AG04449 (cell line): ENCODE measurements around the gene IGLON5.

Experiments
- CTCF ChIA-PET: fragments of 350-600 bp; formaldehyde crosslinking; extraction: SDS; loops from one replicate; lab custom pipeline; 2021; ENCODE audit warnings: antibody characterized with exemption; lab: Yijun Ruan, JAX
- POLR2A ChIA-PET: fragments of 400-600, 350-600 bp; formaldehyde crosslinking; extraction: SDS; loops from one replicate; lab custom pipeline; 2020; ENCODE audit warnings: antibody characterized with exemption, inconsistent platforms; lab: Yijun Ruan, JAX
- DNase-seq: peaks from one replicate; pipeline ENCODE4 v3.0.0-alpha.2; 2010; ENCODE audit warnings: low read depth, low spot score
- H3K4me3 ChIP-seq: 2 replicates; pipeline ENCODE4 v1.5.1; 2011; ENCODE audit warnings: low read depth, mild to moderate bottlenecking, control low read depth, low read length
- CTCF ChIP-seq: IDR thresholded peaks from one replicate; pipeline ENCODE4 v1.5.1; 2011; ENCODE audit warnings: mild to moderate bottlenecking, moderate library complexity, low read length, control low read depth, inconsistent platforms; ENCODE audit not compliant: insufficient read depth; ENCODE audit errors: missing control alignments

IGLON5 gene

GRCh38 chr19:51372649-51373504 is 61.4 kb downstream of the IGLON5 start, which contains the start of gene NKG7:
TSS of gene NKG7 (minus strand) at chr19:51372654. CDS start at chr19:51372535, 119 bp downstream.
- TF ChIP-seq CTCF: no peak
- CTCF ChIA-PET: no interaction called here
- POLR2A ChIA-PET: no interaction called here
- DNase-seq: no peak
- H3K4me3 ChIP-seq: no peak within 1 kb of the TSS

GRCh38 chr19:51375504-51376221 is 64.2 kb downstream of the IGLON5 start:
- no peak for DNase-seq

GRCh38 chr19:51377422-51377821 is 66.0 kb downstream of the IGLON5 start:
- ChIA-PET CTCF (interaction anchor here (1.4 kb wide), 1 partner anchor 39 kb away, joined by 3 read pairs; no protein-coding TSS in a partner anchor), POLR2A (no interaction called here)
- TF ChIP-seq CTCF: no peak
- H3K4me3 ChIP-seq: no peak overlapping the region
- no peak for DNase-seq

More at GRCh38 chr19:51375504-51376221, 64.2 kb downstream of the IGLON5 start:
- POLR2A ChIA-PET: no interaction called here
- CTCF ChIA-PET: no interaction called here
- TF ChIP-seq CTCF: no peak
- H3K4me3 ChIP-seq: no peak overlapping the region

GRCh38 chr19:51380379-51380778 is 68.9 kb downstream of the IGLON5 start:
- ChIA-PET POLR2A (no interaction called here), CTCF (no interaction called here)
- H3K4me3 ChIP-seq: no peak overlapping the region
- no peak for TF ChIP-seq CTCF
- no peak for DNase-seq
